ENCODE results near the gene LDAH. TPM values are rescaled to one million over a fixed set of nuclear protein-coding genes. Genes with fewer than 3 reads are reported as not detected.

LDAH gene
- polyA plus RNA-seq, 1 experiment = 31.4 TPM

DNA sequence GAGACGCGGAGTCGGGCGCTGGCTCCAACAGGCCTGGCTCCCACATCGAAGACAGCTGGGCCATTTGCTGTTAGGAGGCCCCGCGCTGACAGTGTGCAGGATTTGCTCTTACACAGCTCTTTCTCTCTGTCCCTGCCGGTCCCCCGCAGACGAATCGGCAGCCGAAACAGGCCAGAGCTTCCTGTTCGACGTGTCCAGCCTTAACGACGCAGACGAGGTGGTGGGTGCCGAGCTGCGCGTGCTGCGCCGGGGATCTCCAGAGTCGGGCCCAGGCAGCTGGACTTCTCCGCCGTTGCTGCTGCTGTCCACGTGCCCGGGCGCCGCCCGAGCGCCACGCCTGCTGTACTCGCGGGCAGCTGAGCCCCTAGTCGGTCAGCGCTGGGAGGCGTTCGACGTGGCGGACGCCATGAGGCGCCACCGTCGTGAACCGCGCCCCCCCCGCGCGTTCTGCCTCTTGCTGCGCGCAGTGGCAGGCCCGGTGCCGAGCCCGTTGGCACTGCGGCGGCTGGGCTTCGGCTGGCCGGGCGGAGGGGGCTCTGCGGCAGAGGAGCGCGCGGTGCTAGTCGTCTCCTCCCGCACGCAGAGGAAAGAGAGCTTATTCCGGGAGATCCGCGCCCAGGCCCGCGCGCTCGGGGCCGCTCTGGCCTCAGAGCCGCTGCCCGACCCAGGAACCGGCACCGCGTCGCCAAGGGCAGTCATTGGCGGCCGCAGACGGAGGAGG lies 152.4 kb downstream of the LDAH start:
- TF ChIP-seq, protein P1, sequence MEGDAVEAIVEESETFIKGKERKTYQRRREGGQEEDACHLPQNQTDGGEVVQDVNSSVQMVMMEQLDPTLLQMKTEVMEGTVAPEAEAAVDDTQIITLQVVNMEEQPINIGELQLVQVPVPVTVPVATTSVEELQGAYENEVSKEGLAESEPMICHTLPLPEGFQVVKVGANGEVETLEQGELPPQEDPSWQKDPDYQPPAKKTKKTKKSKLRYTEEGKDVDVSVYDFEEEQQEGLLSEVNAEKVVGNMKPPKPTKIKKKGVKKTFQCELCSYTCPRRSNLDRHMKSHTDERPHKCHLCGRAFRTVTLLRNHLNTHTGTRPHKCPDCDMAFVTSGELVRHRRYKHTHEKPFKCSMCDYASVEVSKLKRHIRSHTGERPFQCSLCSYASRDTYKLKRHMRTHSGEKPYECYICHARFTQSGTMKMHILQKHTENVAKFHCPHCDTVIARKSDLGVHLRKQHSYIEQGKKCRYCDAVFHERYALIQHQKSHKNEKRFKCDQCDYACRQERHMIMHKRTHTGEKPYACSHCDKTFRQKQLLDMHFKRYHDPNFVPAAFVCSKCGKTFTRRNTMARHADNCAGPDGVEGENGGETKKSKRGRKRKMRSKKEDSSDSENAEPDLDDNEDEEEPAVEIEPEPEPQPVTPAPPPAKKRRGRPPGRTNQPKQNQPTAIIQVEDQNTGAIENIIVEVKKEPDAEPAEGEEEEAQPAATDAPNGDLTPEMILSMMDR (IDR thresholded peaks at IDR 0.05; ENCODE audit: low read depth, low read length) = no peak
- H3K4me3 ChIP-seq (ENCODE audit: low read depth, low read length) = no peak overlapping the region
- CTCF ChIA-PET = interaction anchor here (0.9 to 8.1 kb wide), 2 partner anchors 9 to 293 kb away, joined by 3 to 94 read pairs; no protein-coding TSS in a partner anchor
- no peak overlapping the region for H3K27ac ChIP-seq (ENCODE audit: low read depth, low read length)
- H3K9me3 ChIP-seq (ENCODE audit: control insufficient read depth, insufficient read depth, low read length) = peaks cover 4% of the 10 kb centered on the region; the same call in 1 of the 2 replicates
- DNase-seq (ENCODE audit: low read depth, low spot score) = no peak
- POLR2A ChIA-PET = interaction anchor here (0.6 kb wide), 1 partner anchor 49 kb away, joined by 3 read pairs; no protein-coding TSS in a partner anchor
- peaks cover 69% of the 10 kb centered on the region for H3K27me3 ChIP-seq (ENCODE audit: control insufficient read depth, insufficient read depth, low read length)

DNA sequence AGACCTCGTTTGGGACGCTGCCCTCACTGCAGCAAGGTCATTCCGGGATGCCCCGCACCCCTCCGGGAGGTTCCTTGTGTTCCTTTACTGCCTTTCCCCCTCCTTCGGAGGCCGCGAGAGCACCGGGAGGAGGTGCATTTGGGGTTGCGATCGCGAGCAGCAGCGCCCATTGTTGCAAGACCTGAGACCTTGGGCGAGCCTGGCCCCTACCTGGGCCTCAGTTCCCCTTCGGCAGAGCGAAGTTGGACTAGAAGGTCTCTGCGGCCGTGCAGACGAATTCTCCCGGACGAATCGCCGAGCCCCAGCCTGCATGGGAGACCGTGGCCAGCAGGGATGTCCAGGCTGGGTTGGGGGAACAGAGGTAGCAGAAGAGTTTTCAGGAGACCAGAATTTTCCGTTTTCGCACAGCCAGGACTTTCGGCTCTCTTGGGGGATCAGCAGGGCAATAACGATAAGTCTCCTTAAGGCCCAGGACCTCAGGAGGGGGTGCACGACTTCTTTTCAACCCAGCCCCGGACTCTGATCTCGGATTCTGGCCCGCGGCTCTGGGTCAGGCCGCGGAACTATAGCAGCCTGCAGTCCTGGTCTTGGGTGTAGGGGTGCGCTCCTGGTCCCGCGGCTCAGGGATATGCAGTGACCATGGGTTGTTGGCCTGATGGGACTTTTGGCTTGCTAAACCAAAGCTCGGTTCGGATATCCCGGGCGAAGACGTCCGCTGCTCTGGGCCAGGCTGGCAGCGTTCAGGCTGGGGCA lies 153.2 kb downstream of the LDAH start:
- DNase-seq (ENCODE audit: low read depth, low spot score) = no peak
- CTCF ChIA-PET = interaction anchor here (1.0 to 8.1 kb wide), 2 partner anchors 8 to 18 kb away, joined by 4 to 94 read pairs; no protein-coding TSS in a partner anchor
- H3K4me3 ChIP-seq (ENCODE audit: low read depth, low read length) = no peak overlapping the region
- POLR2A ChIA-PET = no interaction called here
- TF ChIP-seq, protein P1 (IDR thresholded peaks at IDR 0.05; ENCODE audit: low read depth, low read length) = no peak
- peaks cover 4% of the 10 kb centered on the region; the same call in 1 of the 2 replicates for H3K9me3 ChIP-seq (ENCODE audit: control insufficient read depth, insufficient read depth, low read length)
- H3K27me3 ChIP-seq (ENCODE audit: control insufficient read depth, insufficient read depth, low read length) = peaks cover 76% of the 10 kb centered on the region
- H3K27ac ChIP-seq (ENCODE audit: low read depth, low read length) = no peak overlapping the region

DNA sequence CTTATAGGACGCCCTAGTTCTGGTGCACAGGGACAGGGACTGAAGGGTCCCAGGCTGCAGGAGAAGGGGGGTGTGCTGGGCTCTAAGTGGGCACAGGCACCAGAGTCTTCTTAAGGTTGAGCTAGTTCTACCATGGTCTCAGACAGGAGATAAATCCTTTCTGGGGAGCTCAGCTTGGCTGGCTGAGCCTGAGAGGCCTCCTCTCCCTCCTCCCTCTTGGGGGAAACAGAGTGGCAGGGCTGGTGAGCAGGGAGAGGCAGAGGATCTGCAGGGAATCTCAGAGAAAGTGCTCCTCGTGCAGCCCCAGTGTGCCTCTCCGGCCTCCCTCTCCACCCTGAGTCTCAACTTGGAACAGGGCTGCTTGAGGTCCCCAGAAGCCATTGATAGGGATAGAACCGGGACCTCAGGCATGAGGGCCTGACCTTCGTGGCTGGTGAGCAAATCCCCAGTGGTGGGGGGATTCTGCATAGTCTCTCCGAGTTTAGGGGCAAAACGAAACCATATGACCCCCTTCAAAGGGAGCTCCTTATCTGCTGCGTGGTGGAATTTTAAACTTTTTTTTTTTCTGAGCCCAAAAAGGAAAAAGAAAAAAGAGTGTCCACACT lies 153.9 kb downstream of the LDAH start:
- CTCF ChIA-PET = interaction anchor here (1.0 to 8.1 kb wide), 2 partner anchors 8 to 17 kb away, joined by 4 to 94 read pairs; no protein-coding TSS in a partner anchor
- peaks cover 4% of the 10 kb centered on the region; the same call in 1 of the 2 replicates for H3K9me3 ChIP-seq (ENCODE audit: control insufficient read depth, insufficient read depth, low read length)
- DNase-seq (ENCODE audit: low read depth, low spot score) = no peak
- TF ChIP-seq, protein P1 (IDR thresholded peaks at IDR 0.05; ENCODE audit: low read depth, low read length) = no peak
- peaks cover 84% of the 10 kb centered on the region for H3K27me3 ChIP-seq (ENCODE audit: control insufficient read depth, insufficient read depth, low read length)
- no peak overlapping the region for H3K27ac ChIP-seq (ENCODE audit: low read depth, low read length)
- H3K4me3 ChIP-seq (ENCODE audit: low read depth, low read length) = no peak overlapping the region
- POLR2A ChIA-PET = no interaction called here

DNA sequence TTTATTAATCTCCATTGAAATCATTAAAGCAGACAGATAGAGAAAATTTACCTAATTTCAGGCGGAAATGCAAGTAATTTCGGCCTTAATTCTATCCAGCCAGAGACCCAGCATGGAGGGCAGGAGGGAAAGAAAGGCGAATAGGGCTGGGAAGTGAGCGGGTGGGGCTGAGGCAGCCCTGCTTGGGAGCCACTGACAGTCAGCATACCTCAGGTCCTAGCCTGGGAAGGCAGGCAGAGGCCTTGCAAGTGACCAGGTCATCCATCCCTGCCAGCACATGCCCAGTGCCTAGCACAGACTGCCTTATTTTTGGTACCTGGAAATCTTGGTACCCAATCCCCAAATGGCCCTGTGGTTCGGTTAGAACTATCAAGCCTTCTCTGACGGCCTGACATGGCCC lies 154.4 kb downstream of the LDAH start:
- H3K27me3 ChIP-seq (ENCODE audit: control insufficient read depth, insufficient read depth, low read length) = peaks cover 89% of the 10 kb centered on the region
- TF ChIP-seq, protein P1 (IDR thresholded peaks at IDR 0.05; ENCODE audit: low read depth, low read length) = no peak
- H3K27ac ChIP-seq (ENCODE audit: low read depth, low read length) = no peak overlapping the region
- no peak for DNase-seq (ENCODE audit: low read depth, low spot score)
- ChIA-PET POLR2A (no interaction called here), CTCF (no interaction called here)
- peaks cover 4% of the 10 kb centered on the region; the same call in 1 of the 2 replicates for H3K9me3 ChIP-seq (ENCODE audit: control insufficient read depth, insufficient read depth, low read length)
- H3K4me3 ChIP-seq (ENCODE audit: low read depth, low read length) = no peak overlapping the region
